HG02885 (cell line): ENCODE results near the gene PRKAG2.

Source experiments
- ATAC-seq: cut with Tn5 transposase; IDR thresholded peaks from one replicate; pipeline ENCODE4 v1.9.1; 2021; ENCODE audit warnings: mild to moderate bottlenecking; ENCODE audit not compliant: unreplicated experiment, poor library complexity

PRKAG2 gene

DNA sequence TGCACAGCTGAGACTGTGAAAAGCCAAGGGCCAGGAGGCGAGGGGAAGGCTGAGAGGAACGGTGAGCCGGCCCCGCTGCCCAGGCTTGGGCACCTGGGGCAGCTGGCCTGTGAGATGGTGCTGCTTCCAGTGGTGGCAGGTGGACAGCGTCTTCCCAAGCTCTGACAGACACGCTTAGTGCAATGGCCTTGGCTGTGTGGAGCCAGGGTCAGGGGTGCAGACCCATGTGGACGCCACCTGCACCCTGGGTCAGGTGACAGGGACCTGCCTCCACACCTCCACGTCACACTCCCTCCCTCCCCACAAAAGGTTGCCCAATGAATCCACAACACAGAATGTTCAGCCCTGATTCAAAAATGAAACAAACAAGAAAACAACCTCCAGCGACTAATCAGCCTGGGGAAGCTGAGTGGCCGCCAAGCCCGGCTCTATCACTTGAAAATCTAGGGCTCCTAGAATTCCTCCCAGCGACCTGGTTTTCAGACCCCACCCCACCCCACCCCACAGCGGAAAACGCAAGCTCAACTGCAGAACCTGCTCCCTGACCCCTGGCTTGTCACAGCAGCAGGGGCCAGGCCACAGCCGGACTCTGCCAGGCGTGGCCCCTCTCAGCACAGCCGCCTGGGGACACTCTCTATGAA lies 54.3 kb downstream of the PRKAG2 start:
- ATAC-seq = no peak

DNA sequence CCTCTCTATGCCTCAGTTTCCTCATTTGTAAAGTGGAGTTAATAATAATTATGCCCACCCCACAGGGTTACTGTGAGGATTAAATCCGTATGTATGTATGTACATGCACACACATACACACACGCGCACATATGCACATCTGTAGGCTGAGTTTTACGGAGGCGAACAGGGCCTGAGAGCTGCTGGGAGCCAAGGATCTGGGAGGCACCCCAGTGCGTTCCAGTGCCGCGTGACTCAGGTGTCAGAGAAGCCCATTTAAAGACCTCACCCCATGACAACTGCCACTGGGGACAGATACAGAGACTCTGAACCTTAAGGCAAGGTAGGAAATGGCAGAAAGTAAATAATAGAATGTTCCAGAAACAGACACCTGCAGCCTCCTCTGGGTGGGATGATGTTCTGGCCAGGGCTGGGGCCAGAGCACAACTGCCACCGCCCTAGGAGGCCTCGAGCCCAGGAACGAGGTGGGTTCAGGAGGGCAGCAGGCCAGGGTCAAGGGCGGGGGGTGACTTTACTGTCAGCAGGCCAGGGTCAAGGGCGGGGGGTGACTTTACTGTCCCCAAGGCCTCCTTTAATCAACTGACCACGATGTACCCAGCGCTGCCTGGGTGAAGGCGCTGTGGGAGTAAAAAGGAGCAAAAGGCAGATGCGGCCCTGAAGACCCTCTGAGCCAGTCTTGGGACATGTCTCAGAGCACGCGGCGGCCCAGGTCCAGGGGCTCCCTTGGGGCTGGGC lies 54.9 kb downstream of the PRKAG2 start:
- ATAC-seq = no peak

DNA sequence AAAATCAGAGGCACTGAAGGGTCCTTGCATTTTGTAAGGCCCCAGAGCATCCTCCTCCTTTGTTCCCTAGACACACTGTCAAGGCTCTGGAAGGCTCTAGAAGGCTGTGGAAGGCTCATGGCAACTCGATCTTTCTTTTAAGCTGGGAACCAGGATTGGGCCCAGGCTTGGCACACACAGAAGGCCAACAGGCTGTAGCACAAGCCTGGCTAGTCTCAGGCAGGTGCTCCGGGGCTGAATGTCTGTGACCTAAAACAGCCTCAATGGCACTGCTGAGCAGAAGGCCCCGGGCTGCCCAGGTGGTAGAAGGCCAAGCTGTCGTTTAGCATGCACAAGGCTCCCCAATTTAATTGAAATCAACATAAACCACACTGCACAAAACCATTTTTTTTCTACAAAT lies 55.7 kb downstream of the PRKAG2 start:
- no peak for ATAC-seq

DNA sequence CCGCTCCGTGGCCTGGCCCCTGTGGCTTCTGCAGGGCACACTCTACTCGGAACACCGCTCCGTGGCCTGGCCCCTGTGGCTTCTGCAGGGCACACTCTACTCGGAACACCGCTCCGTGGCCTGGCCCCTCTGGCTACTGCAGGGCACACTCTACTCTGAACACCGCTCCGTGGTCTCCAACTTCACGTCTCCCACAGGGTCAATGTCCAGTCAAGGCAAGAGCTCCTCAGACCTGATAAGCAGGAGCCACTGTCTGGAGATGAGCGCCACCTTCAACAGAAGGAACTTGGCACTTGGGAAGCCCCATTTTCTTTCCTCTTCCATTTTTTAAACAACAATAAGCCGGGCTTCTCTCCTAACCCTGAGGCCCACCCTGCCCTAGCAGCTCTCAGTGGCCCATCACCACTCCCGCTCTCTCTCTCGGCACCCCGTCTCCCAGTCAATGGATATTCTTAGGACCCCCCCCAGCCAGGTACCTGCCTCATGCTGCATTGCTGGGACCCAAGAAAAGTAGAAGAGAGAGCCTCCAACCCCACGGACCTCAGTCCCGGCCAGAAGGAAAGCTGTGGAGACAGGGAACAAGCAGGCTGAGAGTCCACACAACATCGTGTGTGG lies 56.3 kb downstream of the PRKAG2 start:
- ATAC-seq = no peak

DNA sequence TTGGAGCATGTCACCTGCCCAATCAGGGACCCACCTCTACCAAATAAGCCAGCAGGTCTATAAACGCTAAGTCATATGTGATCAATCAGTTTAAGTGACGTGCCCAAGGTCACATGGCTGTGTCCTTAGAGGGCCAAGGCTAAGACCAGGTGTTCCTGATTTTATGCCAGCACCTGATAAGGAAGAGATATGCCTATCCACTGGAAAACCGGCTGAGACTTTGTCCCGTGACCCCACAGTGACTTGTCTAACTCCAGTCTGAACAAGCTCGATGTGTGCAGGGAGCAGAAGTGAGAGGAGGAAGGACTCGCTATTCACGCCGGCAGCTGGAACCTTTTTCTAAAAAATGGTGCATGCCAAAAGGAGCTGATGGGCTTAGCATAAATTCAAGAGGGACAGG lies 57.0 kb downstream of the PRKAG2 start:
- no peak for ATAC-seq

DNA sequence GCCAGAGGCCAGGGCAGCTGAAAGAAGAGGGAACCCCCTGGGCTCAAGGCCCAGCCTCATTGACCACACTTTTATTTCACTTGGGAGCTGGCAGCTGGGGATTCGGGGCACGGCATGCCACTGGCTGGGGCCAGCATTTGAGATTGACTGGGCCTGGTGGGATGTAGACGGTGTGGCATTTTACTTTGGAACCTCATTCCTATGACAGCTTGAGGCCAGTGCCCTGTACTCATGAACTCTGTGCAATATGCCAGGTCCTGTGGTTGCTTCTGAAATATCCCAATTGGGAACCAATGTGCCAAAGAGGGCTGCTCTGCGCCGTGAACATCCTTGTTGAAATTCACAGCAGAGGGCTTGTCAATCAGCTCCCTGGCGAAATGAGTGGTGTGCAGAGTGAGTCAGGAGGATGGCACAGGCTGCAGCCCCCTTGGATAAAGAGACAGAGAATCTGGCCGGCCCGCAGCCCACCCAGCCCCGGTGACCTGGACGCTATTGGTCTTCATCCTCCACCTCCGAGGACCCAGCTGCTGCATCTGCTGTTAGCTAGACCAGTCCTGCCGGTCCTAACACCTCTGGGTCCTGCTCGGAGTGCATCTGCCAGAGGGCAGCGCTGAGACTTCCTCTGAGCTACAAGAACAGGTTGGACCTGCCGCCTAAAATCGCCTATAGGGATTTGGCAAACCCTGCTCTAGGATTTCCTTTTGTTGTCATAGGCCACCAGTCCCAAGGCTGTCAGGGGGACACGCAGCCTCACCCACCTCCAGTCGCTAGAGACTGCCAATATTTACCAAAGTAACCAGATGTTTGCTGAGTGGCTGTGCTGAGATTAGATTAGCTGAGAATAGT lies 58.0 kb downstream of the PRKAG2 start:
- ATAC-seq = no peak

DNA sequence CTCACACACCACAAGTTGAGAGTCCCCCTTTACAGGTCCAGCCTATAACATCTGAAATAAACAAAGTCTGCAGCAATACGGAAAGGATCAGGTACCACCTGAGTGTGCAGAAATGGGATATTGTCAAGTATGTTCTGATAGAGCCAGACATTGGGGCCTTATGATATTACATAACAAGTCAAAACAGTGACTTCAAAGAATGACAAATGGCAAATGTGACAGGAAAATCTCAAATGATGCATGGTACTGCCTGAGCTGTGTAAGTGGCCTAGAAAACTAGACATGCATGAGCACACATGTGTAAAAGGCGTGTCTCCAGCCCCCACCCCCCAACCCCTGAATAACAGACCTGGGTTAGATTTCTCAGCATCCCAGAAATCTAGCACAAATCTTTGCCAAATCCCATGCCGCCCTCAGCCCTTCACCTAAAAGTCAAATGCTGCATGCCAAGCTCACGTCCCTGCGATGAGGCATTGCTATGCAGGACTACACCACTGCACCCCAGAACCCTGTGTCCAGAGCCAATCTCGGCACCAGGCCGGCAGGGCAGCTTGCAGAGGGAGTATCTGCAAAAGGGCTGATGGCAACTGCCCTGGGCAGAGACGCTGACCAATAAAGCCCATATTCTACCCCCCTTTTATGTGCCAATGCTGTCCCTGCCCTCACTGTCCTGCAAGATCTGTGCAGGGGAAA lies 58.8 kb downstream of the PRKAG2 start:
- no peak for ATAC-seq

DNA sequence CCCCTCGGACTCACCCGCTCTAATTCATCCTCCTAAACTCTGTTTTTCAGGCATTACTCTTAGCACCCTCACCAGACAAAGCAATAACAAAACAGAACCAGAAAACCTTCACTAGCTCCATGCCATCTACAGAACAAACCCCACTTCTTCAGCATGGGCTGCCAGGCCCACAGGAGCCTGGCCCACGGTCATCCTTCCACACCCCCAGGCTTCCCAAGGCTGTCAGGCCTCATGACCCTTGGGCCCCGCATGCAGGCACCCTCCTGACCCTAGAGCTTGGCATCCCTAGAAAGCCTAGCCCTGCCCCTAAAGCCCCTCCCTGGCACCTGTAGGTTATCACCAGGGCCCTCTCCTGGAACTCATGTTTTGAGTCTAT lies 59.6 kb downstream of the PRKAG2 start:
- no peak for ATAC-seq

DNA sequence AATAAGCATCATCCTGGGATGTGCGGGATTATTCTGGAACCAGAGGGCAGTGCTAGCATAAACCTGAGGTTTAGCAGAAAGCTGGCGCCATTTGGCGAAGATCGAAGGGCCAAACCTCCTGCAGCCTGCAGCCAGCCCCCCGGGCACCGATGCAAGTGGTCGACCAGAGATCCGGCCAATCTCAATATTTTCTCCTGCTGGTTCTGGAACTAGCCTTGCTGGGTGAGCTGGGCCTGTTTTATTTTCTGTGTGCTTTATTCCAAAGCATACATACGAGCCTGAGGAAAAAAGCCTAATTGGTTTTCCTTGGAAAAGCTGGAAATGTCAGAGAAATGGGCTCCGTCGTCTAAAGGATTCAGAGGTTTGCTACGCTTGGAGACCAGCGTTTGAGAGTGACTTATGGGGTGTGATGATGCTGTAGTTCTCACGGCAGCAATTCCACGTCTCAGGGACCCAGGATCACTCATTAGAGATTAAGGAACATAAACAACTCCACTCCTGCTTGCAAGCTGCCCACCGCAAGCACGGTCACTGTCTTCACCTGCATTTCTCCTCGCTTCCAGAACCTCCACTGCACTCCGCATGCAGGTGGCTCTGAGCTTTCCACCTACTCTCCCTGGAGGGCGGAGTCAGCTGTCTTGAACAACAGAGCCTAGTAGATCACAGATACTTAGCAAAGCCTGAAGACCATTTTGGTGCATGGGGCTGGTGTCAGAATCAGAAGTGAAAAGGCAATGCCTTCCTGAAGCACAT lies 60.2 kb downstream of the PRKAG2 start:
- no peak for ATAC-seq

DNA sequence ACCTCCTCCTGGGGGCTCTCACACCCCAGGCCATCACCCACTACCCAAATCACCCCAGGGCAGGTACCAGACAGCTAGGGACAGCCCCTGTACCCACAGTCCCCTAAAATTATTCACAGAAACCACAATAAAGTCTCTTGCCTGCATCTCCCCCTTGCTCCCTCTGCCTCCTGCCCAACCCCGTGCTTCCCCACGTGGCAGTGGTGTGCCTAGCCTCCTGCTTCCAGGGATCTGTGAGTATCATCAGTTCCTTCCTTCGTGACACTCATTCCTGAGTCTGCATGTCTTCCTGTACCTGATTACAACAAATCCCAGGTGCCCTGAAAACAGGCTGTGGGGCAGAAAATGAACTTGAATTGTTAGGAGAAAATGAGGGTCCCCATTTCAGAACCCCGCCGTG lies 61.5 kb downstream of the PRKAG2 start:
- no peak for ATAC-seq

DNA sequence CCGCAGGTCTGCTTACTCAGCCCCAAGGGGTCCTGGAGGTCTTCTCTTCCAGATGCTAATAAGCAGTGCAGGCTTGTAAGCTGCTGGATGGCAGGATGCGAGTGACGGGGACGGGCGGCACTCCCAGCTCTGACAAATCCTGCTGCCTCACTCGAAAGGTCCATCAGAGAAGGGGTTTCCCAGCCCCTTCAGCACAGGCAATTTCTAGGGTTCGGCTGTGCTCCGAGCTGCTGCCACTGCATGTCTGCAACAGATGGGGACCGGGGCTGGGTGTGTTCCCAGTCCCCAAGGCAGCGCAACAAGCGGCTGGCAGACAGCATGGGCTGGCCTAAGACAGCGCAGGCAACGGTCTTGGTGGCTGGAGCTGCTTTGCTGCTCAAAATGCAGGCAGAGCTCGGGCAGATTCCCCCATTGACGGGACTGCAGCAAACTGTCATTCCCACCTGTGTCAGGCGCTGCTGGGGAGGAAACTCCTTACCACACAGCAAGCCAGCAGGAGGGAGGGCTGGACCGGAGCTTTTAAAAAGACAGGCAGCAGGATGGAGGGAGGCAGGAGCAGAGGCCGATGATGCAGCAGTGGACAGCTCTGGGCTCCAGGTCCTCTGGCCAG lies 62.4 kb downstream of the PRKAG2 start:
- ATAC-seq = no peak

DNA sequence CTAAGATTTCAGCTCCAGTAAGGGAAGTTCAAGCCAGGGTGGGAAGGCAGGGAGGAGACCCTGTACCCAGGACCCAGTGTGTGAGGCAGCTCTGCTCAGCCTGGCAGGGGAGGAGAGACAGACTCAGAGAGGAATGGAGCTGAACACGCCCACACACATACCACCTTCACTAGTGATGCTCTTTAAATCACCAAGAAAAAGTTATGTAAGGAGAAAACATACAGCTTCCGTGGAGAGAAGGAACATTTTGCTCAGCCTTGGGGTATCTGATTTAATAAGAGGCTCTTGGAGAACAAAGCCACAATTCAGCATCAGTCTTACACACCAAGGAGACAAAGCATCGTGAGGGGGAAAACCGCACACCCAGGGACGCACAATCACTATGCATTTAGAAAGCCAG lies 62.9 kb downstream of the PRKAG2 start:
- ATAC-seq = no peak

DNA sequence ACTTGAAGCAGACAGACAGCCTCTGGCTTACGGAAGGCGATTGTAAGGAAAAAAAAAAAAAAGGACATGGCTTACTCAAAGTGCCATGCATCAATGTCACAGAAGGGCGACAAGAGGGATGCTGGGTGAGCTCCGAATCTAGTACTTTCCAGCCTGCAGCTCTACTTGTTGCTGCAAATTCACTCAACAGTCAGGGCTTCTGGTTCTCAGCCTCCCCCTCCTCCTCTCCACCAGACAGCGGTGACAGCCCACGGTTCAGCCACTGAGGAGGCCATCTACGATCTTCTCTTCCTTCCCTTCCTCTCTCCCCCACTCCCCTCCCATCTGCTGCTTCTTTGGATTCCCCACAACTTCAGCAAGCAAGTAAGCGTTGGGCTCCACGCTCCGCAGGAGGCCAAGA lies 63.5 kb downstream of the PRKAG2 start:
- ATAC-seq = no peak

DNA sequence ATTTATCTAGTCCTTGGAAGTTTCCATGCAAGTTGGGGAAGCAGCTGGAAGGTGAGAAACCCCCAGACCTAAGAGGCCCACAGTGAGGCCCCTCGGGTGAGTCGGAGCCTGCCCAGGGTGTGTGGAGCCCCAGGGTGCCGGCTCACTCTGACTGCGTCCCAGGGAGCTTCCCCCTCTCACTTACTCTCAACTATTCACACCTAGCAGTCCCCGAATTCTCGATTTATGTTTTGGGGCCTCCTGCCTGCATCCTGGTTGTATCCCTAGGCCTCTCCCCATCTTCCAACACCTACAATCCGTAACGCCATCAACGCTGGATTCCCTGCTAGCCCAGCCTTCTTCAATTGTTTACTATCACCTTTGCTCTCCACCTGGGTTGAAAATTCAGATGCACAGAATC lies 63.9 kb downstream of the PRKAG2 start:
- no peak for ATAC-seq

DNA sequence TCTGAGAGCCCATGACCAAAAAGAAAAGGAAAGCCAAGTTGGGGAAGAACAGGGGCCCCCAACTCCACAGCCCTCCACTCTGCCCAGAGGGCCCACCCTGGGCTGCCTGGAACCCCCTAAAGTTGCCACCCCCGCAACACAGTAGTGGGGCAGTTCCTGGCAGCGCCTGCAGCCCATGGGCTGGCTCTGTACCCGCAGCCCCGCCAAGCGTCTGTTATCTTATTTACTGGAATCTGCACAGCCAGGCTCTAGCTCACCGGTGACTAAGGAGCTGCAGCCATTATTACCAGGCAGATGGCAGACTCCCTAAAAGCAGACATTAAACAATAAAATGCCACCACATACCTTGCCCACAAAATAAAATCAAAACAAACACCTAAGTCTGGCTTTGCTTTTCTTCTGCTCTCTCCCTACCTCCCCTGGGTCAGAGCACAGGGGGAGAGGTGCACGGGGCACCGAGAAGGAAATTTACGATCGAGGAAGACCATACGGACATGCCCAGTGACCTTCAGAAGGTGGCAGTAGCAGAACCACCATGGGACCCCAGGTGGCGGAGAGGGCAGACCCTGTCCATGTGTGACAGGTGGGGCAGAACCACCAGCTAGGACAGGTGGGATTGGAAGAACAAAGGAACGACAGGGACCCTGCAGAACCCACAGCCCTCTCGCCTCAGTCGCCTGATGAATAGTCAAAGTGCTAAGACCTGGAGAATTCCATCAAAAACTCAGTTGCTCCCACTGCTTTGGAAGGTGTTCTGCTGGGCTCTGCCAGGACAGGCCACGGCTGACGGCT lies 66.3 kb downstream of the PRKAG2 start:
- ATAC-seq = no peak

DNA sequence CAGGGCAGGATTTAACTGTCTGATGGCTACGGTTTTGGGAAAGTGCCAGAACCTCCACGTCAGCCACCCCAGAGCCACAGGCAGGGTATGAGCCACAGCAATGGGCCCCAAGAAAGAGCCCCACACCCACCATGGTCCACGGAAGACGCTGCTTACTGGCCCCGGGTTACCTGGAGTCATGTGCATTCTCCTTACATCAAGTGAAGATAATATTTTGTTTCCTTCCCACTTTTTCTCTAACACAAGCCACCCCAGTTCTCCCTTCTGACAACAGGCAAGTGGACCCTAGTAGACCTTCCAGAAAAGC lies 67.1 kb downstream of the PRKAG2 start:
- no peak for ATAC-seq

DNA sequence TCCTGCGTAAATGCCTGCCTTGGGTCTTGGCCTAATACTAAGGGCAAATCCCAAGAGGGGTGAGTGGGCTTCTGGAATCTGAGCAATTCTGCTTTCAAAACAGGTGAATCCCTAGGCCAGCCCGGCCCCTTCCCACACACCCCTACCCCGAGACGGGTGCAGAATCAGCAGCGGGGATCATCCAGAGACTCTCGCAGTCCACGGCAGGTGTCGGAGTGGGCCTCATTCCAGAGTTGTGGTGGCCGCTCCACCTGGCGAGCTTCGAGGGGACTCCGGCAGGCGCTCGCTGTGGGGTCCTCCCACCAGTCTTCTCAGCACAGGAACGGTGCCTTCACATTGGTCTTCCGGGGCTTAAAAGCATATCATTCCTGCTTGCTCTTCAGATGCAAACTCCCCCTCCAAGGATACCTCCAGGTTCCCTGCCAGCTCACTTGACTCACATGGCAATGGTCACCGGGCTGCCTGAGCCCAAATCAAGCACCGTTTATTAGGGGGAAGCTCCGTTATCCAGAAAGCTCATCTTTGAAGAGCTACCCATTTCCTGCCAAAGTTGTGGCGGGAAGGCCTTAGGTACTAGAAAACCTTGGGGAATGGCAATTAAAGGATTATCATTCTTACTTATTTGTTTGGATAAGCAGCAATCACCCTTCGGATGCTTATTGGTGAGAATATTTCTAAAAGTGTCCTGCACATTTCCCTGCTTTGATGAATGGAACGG lies 67.6 kb downstream of the PRKAG2 start:
- ATAC-seq = no peak
